ENCODE results near the gene SHKBP1. TPM values are rescaled to one million over a fixed set of nuclear protein-coding genes. Genes with fewer than 3 reads are reported as not detected.

The SHKBP1 gene
- total RNA-seq, 4 donors from 2014 or later = 29.0 to 48.4 (median 34.8) TPM

DNA sequence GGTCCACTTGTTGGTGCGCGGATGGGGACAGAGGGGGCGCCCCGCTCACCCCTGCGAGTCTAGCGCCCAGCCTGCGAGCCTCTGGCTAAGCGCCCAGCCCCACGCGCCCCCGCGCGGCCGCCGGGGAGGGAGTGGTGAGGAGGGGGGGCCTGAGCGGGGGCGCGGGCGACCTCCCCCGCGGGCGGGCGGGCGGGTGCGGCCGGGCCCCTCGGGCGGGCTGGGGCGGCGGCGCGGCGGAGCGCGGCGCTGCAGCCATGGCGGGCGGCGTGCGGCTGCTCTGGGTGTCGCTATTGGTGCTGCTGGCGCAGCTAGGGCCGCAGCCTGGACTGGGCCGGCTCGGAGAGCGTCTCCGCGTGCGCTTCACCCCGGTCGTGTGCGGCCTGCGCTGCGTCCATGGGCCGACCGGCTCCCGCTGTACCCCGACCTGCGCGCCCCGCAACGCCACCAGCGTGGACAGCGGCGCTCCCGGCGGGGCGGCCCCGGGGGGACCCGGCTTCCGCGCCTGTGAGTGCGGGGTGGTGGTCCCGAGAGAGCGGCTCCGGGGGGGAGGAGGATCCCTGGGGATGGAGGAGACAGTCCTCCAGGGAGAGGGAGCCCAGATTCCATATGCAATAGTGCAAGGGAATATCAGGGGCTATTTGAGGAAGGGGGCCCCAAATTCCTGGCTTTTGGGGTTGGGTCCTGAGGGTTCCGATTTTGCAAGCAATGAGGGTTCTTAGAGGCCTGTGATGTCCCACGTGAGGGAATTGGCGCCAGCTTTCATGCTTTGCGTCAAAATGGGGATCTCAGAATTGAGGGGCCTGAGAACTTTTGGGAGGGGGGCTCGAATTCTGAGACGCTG lies 24.7 kb downstream of the SHKBP1 start, which contains the start of gene LTBP4:
LTBP4 (plus strand) TSS at position 236 of the 841 bp plus-strand sequence; CDS start at position 255, 19 bp downstream.
- TF ChIP-seq, protein P1, sequence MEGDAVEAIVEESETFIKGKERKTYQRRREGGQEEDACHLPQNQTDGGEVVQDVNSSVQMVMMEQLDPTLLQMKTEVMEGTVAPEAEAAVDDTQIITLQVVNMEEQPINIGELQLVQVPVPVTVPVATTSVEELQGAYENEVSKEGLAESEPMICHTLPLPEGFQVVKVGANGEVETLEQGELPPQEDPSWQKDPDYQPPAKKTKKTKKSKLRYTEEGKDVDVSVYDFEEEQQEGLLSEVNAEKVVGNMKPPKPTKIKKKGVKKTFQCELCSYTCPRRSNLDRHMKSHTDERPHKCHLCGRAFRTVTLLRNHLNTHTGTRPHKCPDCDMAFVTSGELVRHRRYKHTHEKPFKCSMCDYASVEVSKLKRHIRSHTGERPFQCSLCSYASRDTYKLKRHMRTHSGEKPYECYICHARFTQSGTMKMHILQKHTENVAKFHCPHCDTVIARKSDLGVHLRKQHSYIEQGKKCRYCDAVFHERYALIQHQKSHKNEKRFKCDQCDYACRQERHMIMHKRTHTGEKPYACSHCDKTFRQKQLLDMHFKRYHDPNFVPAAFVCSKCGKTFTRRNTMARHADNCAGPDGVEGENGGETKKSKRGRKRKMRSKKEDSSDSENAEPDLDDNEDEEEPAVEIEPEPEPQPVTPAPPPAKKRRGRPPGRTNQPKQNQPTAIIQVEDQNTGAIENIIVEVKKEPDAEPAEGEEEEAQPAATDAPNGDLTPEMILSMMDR (IDR thresholded peaks at IDR 0.05; ENCODE audit: low read depth) = no peak

DNA sequence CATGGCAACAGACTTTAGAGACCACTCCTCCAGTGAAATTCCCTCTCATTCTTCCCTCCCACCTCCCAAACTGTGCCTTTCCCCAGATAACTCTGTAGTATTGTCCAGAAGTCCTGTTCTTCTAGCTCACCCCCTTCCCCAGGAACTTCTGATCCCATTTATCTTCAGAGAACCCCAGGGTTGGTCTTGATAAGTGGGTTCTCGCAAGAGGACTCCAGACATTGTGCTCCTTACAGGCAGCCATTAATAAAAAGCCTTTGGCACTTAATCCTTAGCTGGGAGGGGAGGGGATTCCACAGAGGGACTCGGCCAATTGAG lies 26.4 kb downstream of the SHKBP1 start:
- TF ChIP-seq, protein P1 (IDR thresholded peaks at IDR 0.05; ENCODE audit: low read depth) = no peak

DNA sequence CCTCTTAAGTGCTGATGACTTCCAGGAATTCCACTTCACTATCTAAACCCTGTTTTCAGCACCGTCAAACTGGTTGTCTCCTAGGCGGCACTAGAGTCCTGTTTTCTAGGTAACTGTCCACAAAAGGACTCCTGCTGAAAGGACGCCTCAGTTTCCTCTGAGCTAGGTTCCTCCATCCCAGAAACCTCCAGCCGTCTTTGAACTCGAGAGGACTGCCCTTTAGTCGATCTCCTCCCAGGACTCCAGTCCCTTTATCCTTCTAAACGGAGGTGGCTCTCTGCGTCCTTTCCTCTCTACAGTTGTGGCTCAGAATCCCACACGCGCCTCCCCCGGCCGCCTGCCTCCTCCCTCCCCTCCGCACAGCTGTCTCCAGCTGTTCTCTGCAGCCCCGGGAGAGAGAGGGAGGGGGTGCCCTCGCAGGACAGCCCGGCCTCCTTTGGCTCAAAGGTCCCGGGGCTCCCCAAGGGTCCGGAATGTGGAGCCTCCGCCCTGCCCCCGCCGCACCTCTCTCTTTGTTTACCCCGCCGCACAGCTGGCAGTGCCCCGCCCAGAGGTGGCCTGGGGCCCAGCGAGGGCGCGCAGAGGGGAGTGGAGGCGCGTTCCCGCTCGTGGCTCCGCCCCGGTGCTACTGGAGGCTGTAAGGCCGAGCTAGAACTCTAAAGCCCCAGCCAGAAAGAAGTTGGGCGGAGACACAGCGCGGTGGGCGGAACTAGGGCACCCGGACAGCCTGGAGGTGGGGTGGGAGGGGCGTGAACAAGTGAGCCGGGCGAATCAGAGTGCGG lies 26.9 kb downstream of the SHKBP1 start:
- TF ChIP-seq, protein P1 (IDR thresholded peaks at IDR 0.05; ENCODE audit: low read depth) = no peak

DNA sequence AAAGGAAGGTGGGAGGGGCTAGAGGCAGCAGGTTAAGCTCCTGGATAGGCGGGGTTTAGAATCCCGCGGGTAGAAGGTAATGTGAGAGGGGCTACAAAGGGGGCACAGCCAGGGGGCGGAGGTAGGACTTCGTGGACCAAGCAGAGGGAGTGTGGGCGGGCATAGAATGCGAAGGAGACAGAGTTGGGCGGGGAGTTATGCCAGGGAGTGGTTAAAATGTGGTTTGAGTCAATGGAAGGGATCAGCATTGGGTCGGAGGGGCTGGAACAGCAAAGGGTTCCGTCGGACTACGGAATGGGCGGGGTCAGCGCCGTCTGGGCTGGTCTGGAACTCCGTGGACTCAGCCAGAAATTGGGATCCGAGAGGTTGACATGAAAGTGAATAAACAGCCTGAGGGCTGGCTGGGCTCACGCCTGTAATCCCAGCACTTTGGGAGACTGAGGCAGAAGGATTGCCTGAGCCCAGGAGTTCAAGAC lies 27.5 kb downstream of the SHKBP1 start:
- TF ChIP-seq, protein P1 (IDR thresholded peaks at IDR 0.05; ENCODE audit: low read depth) = no peak

DNA sequence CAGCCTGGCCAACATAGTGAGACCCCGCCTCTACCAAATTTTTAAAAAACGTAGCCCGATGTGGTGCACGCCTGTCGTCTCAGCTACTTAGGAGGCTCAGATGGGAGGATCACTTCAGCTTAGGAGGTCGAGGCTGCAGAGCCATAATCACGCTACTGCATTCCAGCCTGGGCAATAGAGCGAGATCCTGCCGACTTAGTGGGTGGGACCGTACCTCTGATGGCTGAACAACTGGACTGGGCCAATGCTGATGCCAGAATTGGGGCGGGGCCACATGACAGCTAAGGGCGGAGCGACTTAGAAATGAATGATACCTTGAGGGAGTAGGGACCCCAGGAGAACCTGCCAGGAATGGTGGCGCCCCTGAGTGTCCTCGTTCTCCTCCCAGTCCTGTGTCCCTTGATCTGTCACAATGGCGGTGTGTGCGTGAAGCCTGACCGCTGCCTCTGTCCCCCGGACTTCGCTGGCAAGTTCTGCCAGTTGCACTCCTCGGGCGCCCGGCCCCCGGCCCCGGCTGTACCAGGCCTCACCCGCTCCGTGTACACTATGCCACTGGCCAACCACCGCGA lies 28.1 kb downstream of the SHKBP1 start:
- TF ChIP-seq, protein P1 (IDR thresholded peaks at IDR 0.05; ENCODE audit: low read depth) = no peak

DNA sequence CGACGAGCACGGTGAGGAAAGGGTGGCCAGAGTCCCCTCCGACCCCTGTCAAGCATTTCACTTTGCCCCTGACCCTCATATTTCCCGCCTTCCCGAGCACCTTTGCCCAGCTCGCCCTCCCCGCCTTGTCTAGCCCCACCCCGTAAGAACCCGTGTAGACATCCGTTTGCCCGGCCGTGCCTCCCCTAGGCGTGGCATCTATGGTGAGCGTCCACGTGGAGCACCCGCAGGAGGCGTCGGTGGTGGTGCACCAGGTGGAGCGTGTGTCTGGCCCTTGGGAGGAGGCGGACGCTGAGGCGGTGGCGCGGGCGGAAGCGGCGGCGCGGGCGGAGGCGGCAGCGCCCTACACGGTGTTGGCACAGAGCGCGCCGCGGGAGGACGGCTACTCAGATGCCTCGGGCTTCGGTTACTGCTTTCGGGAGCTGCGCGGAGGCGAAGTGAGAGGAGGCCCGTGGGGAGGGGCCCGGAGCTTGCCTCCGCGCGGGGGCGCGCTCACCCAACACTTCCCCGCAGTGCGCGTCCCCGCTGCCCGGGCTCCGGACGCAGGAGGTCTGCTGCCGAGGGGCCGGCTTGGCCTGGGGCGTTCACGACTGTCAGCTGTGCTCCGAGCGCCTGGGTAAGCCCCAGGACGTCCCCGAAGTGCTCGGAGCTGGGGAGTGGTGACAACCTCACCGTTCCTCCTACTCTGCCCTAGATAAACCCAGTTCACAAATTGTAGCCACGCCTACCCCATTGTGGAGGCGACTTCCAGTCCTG lies 28.7 kb downstream of the SHKBP1 start:
- TF ChIP-seq, protein P1 (IDR thresholded peaks at IDR 0.05; ENCODE audit: low read depth) = no peak
